HFFc6 (cell line): ENCODE data around the gene GNG3. TPM values are rescaled to one million over a fixed set of nuclear protein-coding genes. Genes with fewer than 3 reads are reported as not detected.

Experiments
- DNase-seq: peaks from one replicate; pipeline ENCODE4 v3.0.0-alpha.2; 2018
- H3K27ac Mint-ChIP-seq: 2 replicates; pipeline ENCODE4 v1.8.0; 2020; ENCODE audit warnings: mild to moderate bottlenecking, mixed read lengths
- H3K27me3 Mint-ChIP-seq: 2 replicates; pipeline ENCODE4 v1.8.0; 2021; ENCODE audit warnings: mild to moderate bottlenecking, moderate library complexity, mixed read lengths; ENCODE audit not compliant: insufficient read depth
- H3K36me3 Mint-ChIP-seq: 2 replicates; pipeline ENCODE4 v1.8.0; 2021; ENCODE audit warnings: low read depth, mixed read lengths
- H3K4me1 Mint-ChIP-seq: 2 replicates; pipeline ENCODE4 v1.8.0; 2020; ENCODE audit warnings: low read depth, mixed read lengths
- H3K4me3 Mint-ChIP-seq: 2 replicates; pipeline ENCODE4 v1.8.0; 2020; ENCODE audit warnings: mild to moderate bottlenecking, moderate library complexity, mixed read lengths
- H3K9me3 Mint-ChIP-seq: 2 replicates; pipeline ENCODE4 v1.8.0; 2020; ENCODE audit warnings: mild to moderate bottlenecking, mixed read lengths
- total RNA-seq, 6 experiments: library from RNA; stranded (reverse); fragmentation: NEBNext Ultra II Directional; extraction: Animal tissue kit (Norgen Biotek cat#: 25700); gene quantifications; 2 replicates in 1 of 6; 3 replicates in 5 of 6; pipeline ENCODE4 v1.2.3, GENCODE V29; 2021
- TF ChIP-seq, protein P1 (sequence below): fragments of 200-600 bp; sonication (generic); IDR thresholded peaks from 2 replicates; pipeline ENCODE4 v1.5.0; 2021; ENCODE audit warnings: antibody characterized with exemption, mild to moderate bottlenecking

Gene GNG3
- total RNA-seq, 6 experiments from 2014 or later, result not detected

DNA sequence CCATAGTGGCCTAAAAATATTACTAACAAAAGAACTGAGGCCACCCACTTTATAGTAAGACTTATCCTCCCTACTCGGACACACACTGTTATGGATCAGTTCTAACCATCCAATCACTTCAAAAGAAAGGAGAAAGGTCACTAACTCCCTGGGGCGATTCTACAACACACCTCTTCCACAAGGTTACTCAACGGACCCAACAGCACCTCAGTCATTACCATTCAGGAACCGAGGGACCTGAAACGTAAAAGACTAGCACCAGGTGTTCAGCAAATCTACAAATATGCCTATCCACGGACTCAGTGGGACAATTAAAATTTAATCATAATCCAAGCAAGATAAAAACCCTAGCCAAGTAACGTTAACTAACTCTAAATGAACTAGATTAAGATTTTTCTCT, 18.2 kb downstream of the GNG3 start:
- no peaks in the 10 kb centered on the region for H3K9me3 Mint-ChIP-seq
- H3K4me3 Mint-ChIP-seq, result peak overlapping the region; percentile 96
- peak overlapping the region; percentile 99 for H3K27ac Mint-ChIP-seq
- H3K36me3 Mint-ChIP-seq, result peaks cover 64% of the 10 kb centered on the region
- TF ChIP-seq, protein P1, sequence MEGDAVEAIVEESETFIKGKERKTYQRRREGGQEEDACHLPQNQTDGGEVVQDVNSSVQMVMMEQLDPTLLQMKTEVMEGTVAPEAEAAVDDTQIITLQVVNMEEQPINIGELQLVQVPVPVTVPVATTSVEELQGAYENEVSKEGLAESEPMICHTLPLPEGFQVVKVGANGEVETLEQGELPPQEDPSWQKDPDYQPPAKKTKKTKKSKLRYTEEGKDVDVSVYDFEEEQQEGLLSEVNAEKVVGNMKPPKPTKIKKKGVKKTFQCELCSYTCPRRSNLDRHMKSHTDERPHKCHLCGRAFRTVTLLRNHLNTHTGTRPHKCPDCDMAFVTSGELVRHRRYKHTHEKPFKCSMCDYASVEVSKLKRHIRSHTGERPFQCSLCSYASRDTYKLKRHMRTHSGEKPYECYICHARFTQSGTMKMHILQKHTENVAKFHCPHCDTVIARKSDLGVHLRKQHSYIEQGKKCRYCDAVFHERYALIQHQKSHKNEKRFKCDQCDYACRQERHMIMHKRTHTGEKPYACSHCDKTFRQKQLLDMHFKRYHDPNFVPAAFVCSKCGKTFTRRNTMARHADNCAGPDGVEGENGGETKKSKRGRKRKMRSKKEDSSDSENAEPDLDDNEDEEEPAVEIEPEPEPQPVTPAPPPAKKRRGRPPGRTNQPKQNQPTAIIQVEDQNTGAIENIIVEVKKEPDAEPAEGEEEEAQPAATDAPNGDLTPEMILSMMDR, result no peak
- H3K4me1 Mint-ChIP-seq, result peaks cover 40% of the 10 kb centered on the region
- peaks cover 3% of the 10 kb centered on the region; the same call in 1 of the 2 replicates for H3K27me3 Mint-ChIP-seq
- no peak for DNase-seq

DNA sequence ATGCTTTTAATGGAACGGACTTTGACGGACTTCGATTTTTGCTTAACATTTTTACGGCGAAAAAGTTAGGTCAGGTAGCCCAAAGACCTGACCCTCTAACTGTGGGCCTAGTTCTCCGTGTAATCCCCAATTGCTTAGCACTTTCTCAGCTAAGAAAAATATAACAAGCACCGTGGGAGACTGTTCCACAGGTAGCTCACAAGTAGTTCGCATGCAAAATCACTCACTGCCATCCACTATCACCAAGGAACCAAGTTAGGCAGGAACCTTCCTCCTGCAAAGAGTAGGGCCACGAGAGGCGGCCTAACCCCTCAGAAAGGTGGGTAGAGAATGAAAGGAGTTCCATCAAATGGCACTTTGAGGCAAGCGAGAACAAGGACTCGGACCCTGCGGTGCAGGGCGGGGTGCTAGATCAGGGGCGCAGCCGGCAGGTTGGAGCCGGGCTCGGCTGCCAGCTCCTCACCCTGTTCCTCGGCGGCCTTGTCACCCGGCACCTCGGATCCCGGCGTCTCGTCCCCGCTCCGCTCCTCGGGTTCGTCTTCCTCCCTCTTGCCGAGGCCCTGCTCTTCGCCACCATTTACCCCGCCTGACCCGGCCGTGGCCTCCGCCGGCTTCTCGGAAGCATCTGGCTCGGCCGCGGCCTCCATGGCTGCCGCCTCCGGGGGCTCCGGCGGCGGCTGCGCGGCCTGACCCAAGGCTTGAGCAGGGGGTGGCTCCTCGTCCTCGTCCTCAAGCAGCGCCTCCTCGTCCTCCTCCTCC, 18.9 kb downstream of the GNG3 start:
- H3K27me3 Mint-ChIP-seq, result peaks cover 3% of the 10 kb centered on the region; the same call in 1 of the 2 replicates
- peak overlapping the region; percentile 99 for H3K27ac Mint-ChIP-seq
- peaks cover 40% of the 10 kb centered on the region for H3K4me1 Mint-ChIP-seq
- H3K4me3 Mint-ChIP-seq, result peak overlapping the region; percentile 96
- no peaks in the 10 kb centered on the region for H3K9me3 Mint-ChIP-seq
- TF ChIP-seq, protein P1, result no peak
- H3K36me3 Mint-ChIP-seq, result peaks cover 57% of the 10 kb centered on the region
- DNase-seq, result no peak

DNA sequence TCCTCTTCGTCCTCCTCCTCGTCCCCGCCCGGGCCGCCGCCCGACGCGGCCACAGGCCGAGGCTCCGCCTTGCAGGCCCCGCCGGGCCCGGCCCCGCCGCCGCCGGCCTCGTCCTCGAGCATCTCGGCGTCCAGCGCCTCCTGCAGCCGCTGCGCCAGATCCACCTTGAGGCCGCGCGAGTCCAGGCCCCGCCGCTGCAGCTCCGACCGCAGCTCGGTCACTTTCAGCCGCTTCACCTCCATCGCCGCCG, 19.4 kb downstream of the GNG3 start:
- Mint-ChIP-seq H3K4me3 (peak overlapping the region; percentile 96), H3K27ac (peak overlapping the region; percentile 99), H3K36me3 (peaks cover 52% of the 10 kb centered on the region), H3K27me3 (peaks cover 3% of the 10 kb centered on the region; the same call in 1 of the 2 replicates), H3K4me1 (peaks cover 40% of the 10 kb centered on the region), H3K9me3 (no peaks in the 10 kb centered on the region)
- DNase-seq, result no peak
- TF ChIP-seq, protein P1, result no peak

DNA sequence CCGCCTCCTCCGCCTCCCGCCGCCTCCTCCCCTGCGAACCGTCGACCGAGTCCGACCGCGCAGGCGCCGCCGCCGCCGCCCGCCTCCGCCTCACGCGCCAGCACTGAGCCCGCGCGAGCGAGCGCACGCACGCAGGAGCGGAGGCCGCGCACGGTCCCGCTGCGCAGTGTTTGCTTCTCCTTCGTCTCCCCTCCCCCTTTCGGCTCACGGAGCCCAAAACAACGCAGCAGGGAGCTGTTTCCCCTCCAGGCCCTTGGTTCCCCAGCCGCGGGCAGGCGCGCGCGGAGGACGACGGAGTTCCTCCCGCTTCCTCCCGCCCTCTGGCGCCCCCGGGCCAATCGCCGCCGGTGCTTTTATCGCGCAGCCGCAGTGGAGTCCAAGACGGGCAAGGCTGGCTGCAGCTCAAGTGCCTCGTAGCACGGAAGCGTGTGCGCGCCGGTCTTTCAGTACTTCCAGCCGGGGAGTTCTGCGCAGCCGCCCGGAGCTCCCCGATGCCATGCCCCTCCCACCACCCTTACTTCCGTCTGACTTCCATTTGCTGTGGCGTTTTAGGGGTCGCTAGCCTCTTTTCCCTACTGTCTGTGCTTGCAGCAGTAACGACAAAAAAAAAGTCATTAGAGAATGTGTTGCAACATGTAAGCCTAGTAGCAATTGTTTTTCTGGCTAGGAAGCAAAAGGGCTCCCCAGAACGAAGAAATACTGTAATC, 19.8 kb downstream of the GNG3 start, which contains the start of gene HNRNPUL2:
HNRNPUL2 (minus strand) TSS at position 293 of the 707 bp plus-strand sequence. CDS start 301 bp downstream, outside the sequence.
- TF ChIP-seq, protein P1, result peak; percentile 26
- peaks cover 3% of the 10 kb centered on the region; the same call in 1 of the 2 replicates for H3K27me3 Mint-ChIP-seq
- H3K4me1 Mint-ChIP-seq, result peaks cover 36% of the 10 kb centered on the region
- DNase-seq, result peak; percentile 98
- peaks cover 47% of the 10 kb centered on the region for H3K36me3 Mint-ChIP-seq
- peak within 1 kb of the TSS; percentile 96 for H3K4me3 Mint-ChIP-seq
- H3K27ac Mint-ChIP-seq, result peak within 1 kb of the TSS; percentile 99
- H3K9me3 Mint-ChIP-seq, result no peaks in the 10 kb centered on the region

DNA sequence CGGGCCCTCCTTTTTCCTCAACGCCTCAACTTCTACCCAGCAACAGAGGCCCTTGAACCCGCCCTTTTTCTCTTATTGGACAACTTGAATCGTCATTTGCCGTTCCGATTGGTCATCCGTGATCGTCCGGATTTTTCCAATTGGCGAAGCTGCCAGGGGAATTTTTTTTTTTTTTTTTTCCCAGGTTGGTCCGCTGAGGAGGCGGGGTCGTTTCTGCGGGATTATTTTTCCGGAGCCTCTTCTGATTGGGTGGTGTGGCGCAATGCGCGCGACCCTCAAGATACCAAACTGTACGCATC, 20.3 kb downstream of the GNG3 start:
- peak overlapping the region; percentile 96 for H3K4me3 Mint-ChIP-seq
- DNase-seq, result peak; percentile 97
- peaks cover 42% of the 10 kb centered on the region for H3K36me3 Mint-ChIP-seq
- peaks cover 3% of the 10 kb centered on the region; the same call in 1 of the 2 replicates for H3K27me3 Mint-ChIP-seq
- H3K4me1 Mint-ChIP-seq, result peaks cover 36% of the 10 kb centered on the region
- peak overlapping the region; percentile 99 for H3K27ac Mint-ChIP-seq
- H3K9me3 Mint-ChIP-seq, result no peaks in the 10 kb centered on the region
- TF ChIP-seq, protein P1, result no peak
